Hematopoietic multipotent progenitor cell treated with erythropoietin and hydrocortisone succinate and interleukin-3 and kit ligand, for 17 days (in vitro differentiated cells): ENCODE measurements around the gene APOBEC3F.

Source experiments
- DNase-seq: peaks from one replicate; pipeline ENCODE4 v3.0.0-alpha.2; 2015; ENCODE audit warnings: low spot score

Gene APOBEC3F

DNA sequence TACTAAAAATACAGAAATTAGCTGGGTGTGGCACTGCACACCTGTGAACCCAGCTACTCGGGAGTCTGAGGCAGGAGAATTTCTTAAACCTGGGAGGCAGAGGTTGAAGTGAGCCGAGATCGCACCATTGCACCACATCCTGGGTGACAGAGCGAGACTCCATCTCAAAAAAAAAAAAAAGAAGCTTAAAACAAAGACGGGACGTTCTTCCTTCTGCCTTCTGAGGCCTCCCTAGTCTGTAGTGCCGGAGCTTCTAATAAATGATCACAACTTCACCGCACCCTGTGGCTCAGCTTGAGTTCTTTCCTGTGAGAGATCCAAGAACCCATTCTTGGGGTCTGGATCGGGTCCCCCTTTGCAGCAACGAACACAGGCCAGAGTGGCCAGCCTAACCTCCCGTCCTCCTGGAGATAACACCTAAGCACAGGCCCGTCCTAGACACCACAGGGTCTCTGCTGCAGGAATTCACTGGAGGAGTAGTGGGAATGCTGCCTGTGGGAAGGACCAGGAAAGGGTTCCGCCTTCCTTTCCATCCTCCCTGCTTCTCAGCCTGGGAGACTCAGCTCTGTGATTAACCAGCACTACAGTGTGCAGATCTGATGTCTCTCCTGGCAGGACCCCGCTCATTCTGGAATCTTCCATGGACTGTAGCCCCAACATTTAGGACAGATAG is 54.2 kb downstream of the APOBEC3F start:
- no peak for DNase-seq

DNA sequence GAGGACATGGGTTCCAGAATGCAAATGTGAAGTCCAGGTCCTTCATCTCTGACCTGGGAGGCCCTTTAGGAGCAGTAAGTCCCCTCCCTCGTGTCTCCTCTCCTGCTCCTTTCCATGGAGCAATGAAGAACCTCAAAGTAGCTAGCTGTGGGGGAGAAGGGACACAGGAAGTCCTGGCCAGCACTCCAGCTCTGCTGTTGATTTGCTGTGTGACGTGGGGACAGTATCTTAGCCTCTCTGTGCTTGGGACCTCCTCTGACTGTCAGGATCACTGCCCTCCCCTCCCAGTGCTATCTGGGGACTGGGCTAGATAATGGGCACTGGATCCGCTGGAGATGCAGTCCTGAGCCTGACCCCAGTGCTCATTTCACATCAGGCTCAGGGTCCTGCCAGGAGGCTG is 55.3 kb downstream of the APOBEC3F start:
- DNase-seq = no peak

DNA sequence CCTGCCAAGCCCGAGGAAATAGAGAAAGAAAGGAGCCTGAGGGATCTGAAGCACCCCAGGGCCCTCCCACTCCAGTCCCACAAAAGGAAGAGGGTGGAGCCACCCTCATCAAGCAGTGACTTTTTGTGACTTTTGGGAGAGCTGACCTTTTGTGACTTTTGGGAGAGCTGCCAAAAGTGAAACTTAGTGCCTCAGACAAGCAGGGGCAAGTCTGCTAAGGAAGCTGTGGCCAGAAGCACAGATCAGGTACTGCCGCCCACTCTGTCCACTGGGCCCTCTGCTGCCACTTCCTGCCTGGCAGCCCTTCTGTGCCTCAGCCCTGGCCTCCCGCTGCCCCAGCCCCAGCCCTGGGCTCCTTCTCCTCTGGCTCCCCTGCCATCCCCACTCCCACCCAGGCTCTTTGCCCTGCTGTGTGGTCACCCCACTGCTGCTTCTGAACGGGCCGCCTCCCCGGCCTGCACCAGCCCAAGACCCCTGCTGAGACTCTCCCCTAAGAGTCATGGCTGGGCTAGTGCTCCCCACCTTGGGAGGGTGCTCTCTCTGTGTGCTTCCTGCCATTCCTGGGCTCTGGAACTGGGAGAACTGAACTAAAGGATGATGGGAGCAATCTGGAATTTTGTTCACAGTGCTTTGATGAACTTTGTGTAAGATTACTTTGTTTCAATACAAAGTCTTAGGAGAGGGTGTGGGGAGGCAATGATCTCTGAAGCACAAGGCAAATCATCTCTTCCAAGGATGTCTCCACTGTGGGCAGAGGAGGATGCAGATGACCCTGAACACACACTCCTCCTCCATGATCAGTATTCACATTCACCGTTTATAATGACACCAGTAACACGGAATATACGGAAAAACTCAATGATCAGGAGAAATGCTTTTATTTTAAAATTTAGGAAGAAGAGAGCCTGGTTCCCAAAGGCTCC is 56.7 kb downstream of the APOBEC3F start, which contains the start of gene APOBEC3H:
APOBEC3H (plus strand) TSS at position 147 of the 923 bp plus-strand sequence. CDS start 3,035 bp downstream, outside the sequence.
- DNase-seq = peak; percentile 13

DNA sequence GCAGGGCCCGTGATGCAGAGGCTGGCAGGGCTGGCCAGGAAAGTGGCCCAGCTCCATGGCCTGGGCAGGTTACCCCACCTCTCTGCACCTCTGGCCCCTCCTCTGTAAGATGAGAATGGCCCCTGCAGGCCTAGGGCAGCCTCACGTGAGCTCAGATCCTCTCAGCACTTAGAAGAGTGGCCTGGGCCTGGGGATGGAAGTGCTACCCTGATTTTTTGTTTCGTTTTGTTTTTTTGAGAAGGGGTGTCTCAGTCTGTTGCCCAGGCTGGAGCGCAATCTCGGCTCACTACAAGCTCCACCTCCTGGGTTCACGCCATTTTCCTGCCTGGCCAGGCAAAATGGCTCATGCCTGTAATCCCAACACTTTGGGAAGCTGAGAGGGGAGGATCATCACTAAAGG is 57.4 kb downstream of the APOBEC3F start:
- DNase-seq = no peak

DNA sequence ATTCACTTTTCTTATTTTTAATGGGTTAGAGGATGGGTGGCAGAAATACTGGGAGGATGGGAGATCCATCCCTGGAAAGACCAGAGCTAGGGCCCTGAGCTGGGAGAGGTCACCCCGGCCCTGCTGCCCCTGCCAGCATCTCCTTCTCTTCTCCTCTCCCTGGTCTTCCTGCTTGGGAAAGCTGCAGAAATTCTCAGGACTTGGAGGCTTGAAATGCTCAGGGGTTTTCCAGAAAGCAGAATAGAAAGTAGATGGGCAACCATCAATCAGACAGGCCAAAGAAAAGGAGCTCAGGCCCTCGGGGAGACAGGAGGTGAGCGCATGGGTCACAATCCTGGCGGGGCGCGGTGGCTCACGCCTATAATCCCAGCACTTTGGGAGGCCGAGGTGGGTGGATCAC is 57.9 kb downstream of the APOBEC3F start:
- no peak for DNase-seq

DNA sequence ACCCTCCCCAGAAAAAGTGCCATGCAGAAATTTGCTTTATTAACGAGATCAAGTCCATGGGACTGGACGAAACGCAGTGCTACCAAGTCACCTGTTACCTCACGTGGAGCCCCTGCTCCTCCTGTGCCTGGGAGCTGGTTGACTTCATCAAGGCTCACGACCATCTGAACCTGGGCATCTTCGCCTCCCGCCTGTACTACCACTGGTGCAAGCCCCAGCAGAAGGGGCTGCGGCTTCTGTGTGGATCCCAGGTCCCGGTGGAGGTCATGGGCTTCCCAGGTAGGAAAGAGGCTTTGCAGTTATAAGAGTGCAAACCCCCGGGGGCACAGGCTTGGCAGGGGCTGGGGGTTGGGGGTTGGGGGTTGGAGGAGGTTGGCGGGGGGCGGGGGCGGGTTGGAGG is 60.6 kb downstream of the APOBEC3F start:
- no peak for DNase-seq

DNA sequence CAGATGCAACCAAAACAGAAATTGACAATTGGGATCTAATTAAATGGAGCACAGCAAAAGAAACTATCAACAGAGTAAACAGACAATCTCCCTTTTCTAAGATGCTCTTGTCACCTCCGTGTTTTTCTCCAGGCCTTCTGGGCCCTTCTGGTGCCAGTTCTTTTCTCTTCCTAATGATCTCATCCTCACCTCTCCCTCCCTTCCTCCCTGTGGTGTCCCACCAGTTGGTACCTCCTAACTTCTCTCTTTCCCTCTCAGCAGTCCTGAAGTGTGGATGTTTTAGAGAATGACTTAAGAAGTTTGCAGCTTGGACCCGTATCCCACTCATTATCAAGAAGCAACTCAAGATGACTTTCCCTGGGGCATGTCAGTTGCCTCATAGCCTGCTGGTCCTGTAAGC is 62.8 kb downstream of the APOBEC3F start:
- DNase-seq = no peak
